ENCODE results near the gene ZYX. TPM values are rescaled to one million over a fixed set of nuclear protein-coding genes. Genes with fewer than 3 reads are reported as not detected.
A peak's percentile ranks its signal among the peaks of the same experiment; 100 is the strongest.

ZYX gene
- total and polyA plus RNA-seq, 2 of the 13 experiments (the other 11 are each of a cell fraction or from before 2014, with no cell fraction given) = 9.9 to 13.7 TPM

- TF ChIP-seq NR2C2 (CRISPR knock-in tag; IDR thresholded peaks at IDR 0.05; ENCODE audit: borderline replicate concordance) (peak; percentile 26; the same call in 1 of the 2 replicates), ZNF777 (CRISPR knock-in tag; IDR thresholded peaks at IDR 0.05) (no peak), STAT6 (CRISPR knock-in tag; IDR thresholded peaks at IDR 0.05; ENCODE audit: borderline replicate concordance) (no peak), NFATC3 (CRISPR knock-in tag; IDR thresholded peaks at IDR 0.05) (no peak), PRPF4 (IDR thresholded peaks at IDR 0.05; ENCODE audit: low read depth, low read length, poor library complexity, severe bottlenecking) (no peak), ZNF556 (CRISPR knock-in tag; IDR thresholded peaks at IDR 0.05; ENCODE audit: borderline replicate concordance) (0 out of 2 replicates have a peak, but pooled peaks have one; percentile 54), CREB3 (CRISPR knock-in tag; IDR thresholded peaks at IDR 0.05) (no peak), SNAPC4 (CRISPR knock-in tag; IDR thresholded peaks at IDR 0.05) (no peak), NAIF1 (CRISPR knock-in tag; IDR thresholded peaks at IDR 0.05; ENCODE audit: borderline replicate concordance) (no peak), U2AF2 (IDR thresholded peaks at IDR 0.05; ENCODE audit: low read depth, low read length) (no peak), NR2F6 (IDR thresholded peaks at IDR 0.05) (no peak), NR2F6 (CRISPR knock-in tag; IDR thresholded peaks at IDR 0.05) (peak; percentile 43), ARID4A (CRISPR knock-in tag; IDR thresholded peaks at IDR 0.05; ENCODE audit: borderline replicate concordance) (no peak; the same call in 1 of the 2 replicates)
Measured at GRCh38 chr7:143391462-143392404, 10.6 kb downstream of the ZYX start (continued).

Data from HepG2 (cell line).